ENCODE results near the gene ZNF155. TPM values are rescaled to one million over a fixed set of nuclear protein-coding genes. Genes with fewer than 3 reads are reported as not detected.

The ZNF155 gene
- total and polyA plus RNA-seq, 2 donors from 2014 or later: 5.0 to 11.2 TPM

GRCh38 chr19:44002212-44002565 lies 18.2 kb downstream of the ZNF155 start:
- no peak for FAIRE-seq

GRCh38 chr19:44002566-44003460 lies 18.8 kb downstream of the ZNF155 start, which contains the start of gene ZNF230:
TSS of gene ZNF230 (plus strand) at chr19:44002957. CDS start at chr19:44007079, 4,122 bp downstream.
- peak within 1 kb of the TSS; percentile 93 to 98 (median 94) for H3K4me3 ChIP-seq (ENCODE audit: low read length in 3 of 3)
- FAIRE-seq (peak; percentile 80), DNase-seq (peak; percentile 93 to 99 (median 95))
- intact Hi-C loops (cut with DNase I): no loop called here
- peak within 1 kb of the TSS; percentile 49 to 53 for H3K27ac ChIP-seq (ENCODE audit: low read depth in 2 of 2, low read length in 2 of 2)
- no peak for TF ChIP-seq CTCF (IDR thresholded peaks at IDR 0.05; ENCODE audit: borderline replicate concordance, extremely low read depth, insufficient read depth)
- H3K27me3 ChIP-seq (ENCODE audit: control insufficient read depth, insufficient read depth, low read length): no peaks in the 10 kb centered on the region
- peaks cover 6 to 7% (median 7%) of the 10 kb centered on the region in 3 donors for H3K36me3 ChIP-seq (ENCODE audit: control insufficient read depth in 2 of 3, insufficient read depth in 3 of 3, low read length in 3 of 3)
- peak within 1 kb of the TSS; percentile 85 to 96 (median 93) for H3K9ac ChIP-seq (ENCODE audit: low read length in 3 of 3)
- H3K4me1 ChIP-seq (ENCODE audit: control insufficient read depth in 2 of 3, insufficient read depth in 2 of 3, low read depth in 1 of 3, low read length in 3 of 3): peaks cover 4 to 11% (median 7%) of the 10 kb centered on the region in 3 donors
- peaks cover 0 to 15% (median 0%) of the 10 kb centered on the region in 3 donors for H3K9me3 ChIP-seq (ENCODE audit: control insufficient read depth in 2 of 3, insufficient read depth in 1 of 3, low read length in 3 of 3)

More at GRCh38 chr19:44002212-44002565, 18.2 kb downstream of the ZNF155 start:
- no peak for TF ChIP-seq CTCF (IDR thresholded peaks at IDR 0.05; ENCODE audit: borderline replicate concordance, extremely low read depth, insufficient read depth)
- no peak for DNase-seq
- Histone ChIP-seq H3K27me3 (ENCODE audit: control insufficient read depth, insufficient read depth, low read length) (no peaks in the 10 kb centered on the region), H3K27ac (ENCODE audit: low read depth in 2 of 2, low read length in 2 of 2) (peak overlapping the region; percentile 39 to 49), H3K4me3 (ENCODE audit: low read length in 3 of 3) (peak overlapping the region; percentile 93 to 98 (median 94)), H3K36me3 (ENCODE audit: control insufficient read depth in 2 of 3, insufficient read depth in 3 of 3, low read length in 3 of 3) (peaks cover under 1 to 4% (median 3%) of the 10 kb centered on the region in 3 donors), H3K9ac (ENCODE audit: low read length in 3 of 3) (peak overlapping the region in 2 of 3 donors; percentile 79 to 96), H3K9me3 (ENCODE audit: control insufficient read depth in 2 of 3, insufficient read depth in 1 of 3, low read length in 3 of 3) (peaks cover 0 to 16% (median 0%) of the 10 kb centered on the region in 3 donors), H3K4me1 (ENCODE audit: control insufficient read depth in 2 of 3, insufficient read depth in 2 of 3, low read depth in 1 of 3, low read length in 3 of 3) (peaks cover 4 to 11% (median 7%) of the 10 kb centered on the region in 3 donors)
- intact Hi-C loops (cut with DNase I): no loop called here

- peak in 4 of 5 donors; percentile 29 to 66 (median 38) for DNase-seq
- H3K27ac ChIP-seq (ENCODE audit: low read depth in 2 of 2, low read length in 2 of 2): peak overlapping the region in 1 of 2 donors; percentile 53
- H3K9me3 ChIP-seq (ENCODE audit: control insufficient read depth in 2 of 3, insufficient read depth in 1 of 3, low read length in 3 of 3): peaks cover 0 to 20% (median 0%) of the 10 kb centered on the region in 3 donors
- intact Hi-C loops (cut with DNase I): no loop called here
- no peak for FAIRE-seq
- peak overlapping the region; percentile 85 to 96 (median 93) for H3K9ac ChIP-seq (ENCODE audit: low read length in 3 of 3)
- H3K36me3 ChIP-seq (ENCODE audit: control insufficient read depth in 2 of 3, insufficient read depth in 3 of 3, low read length in 3 of 3): peaks cover 10 to 14% (median 11%) of the 10 kb centered on the region in 3 donors
- H3K27me3 ChIP-seq (ENCODE audit: control insufficient read depth, insufficient read depth, low read length): no peaks in the 10 kb centered on the region
- no peak for TF ChIP-seq CTCF (IDR thresholded peaks at IDR 0.05; ENCODE audit: borderline replicate concordance, extremely low read depth, insufficient read depth)
- peaks cover 4 to 11% (median 7%) of the 10 kb centered on the region in 3 donors for H3K4me1 ChIP-seq (ENCODE audit: control insufficient read depth in 2 of 3, insufficient read depth in 2 of 3, low read depth in 1 of 3, low read length in 3 of 3)
- peak overlapping the region; percentile 93 to 98 (median 94) for H3K4me3 ChIP-seq (ENCODE audit: low read length in 3 of 3)
These were observed 19.5 kb downstream of the ZNF155 start for GRCh38 chr19:44003461-44004009.

Data from kidney (tissue), 14 donors.